Medulla oblongata (tissue), 1 donor: ENCODE measurements around the gene ZBTB17.
"Not testable (repeated sequence)": the region's sequence is repeated elsewhere in the genome, so short reads cannot be mapped to it uniquely, and the experiment has no call there.

ENCODE experiments used
- DNase-seq: peaks from one replicate; pipeline ENCODE4 v3.0.0-alpha.2; 2015; ENCODE audit errors: extremely low spot score

ZBTB17 gene

GRCh38 chr1:15988856-15989736, 13.2 kb upstream of the ZBTB17 start:
- no peak for DNase-seq

- no peak for DNase-seq
Observed at GRCh38 chr1:15985611-15986297, 9.9 kb upstream of the ZBTB17 start.

GRCh38 chr1:15983275-15983674, 7.4 kb upstream of the ZBTB17 start:
- DNase-seq, result no peak

- no peak for DNase-seq
Observed at GRCh38 chr1:15981679-15982078, 5.8 kb upstream of the ZBTB17 start.

GRCh38 chr1:15977947-15978346, 2.0 kb upstream of the ZBTB17 start:
- not testable (repeated sequence) for DNase-seq

GRCh38 chr1:15975358-15975804, 520 bp downstream of the ZBTB17 start:
- DNase-seq, result peak; percentile 48

- no peak for DNase-seq
Observed at GRCh38 chr1:15974855-15975254, 1.0 kb downstream of the ZBTB17 start.

GRCh38 chr1:15973772-15974171, 2.1 kb downstream of the ZBTB17 start:
- DNase-seq, result no peak

GRCh38 chr1:15972409-15972808, 3.5 kb downstream of the ZBTB17 start:
- DNase-seq, result no peak

GRCh38 chr1:15970911-15971310, 5.0 kb downstream of the ZBTB17 start:
- no peak for DNase-seq

GRCh38 chr1:15969321-15969880, 6.5 kb downstream of the ZBTB17 start:
- DNase-seq, result no peak

- DNase-seq, result peak; percentile 47
Observed at GRCh38 chr1:15968172-15968571, 7.7 kb downstream of the ZBTB17 start.

- DNase-seq, result no peak
Observed at GRCh38 chr1:15966956-15967344, 9.0 kb downstream of the ZBTB17 start.

- peak; percentile 71 for DNase-seq
Observed at GRCh38 chr1:15966081-15966955, 9.6 kb downstream of the ZBTB17 start.

- peak; percentile 92 for DNase-seq
Observed at GRCh38 chr1:15965228-15965767, 10.6 kb downstream of the ZBTB17 start.

GRCh38 chr1:15963968-15964648, 11.8 kb downstream of the ZBTB17 start:
- DNase-seq, result no peak

- DNase-seq, result no peak
Observed at GRCh38 chr1:15963363-15963967, 12.4 kb downstream of the ZBTB17 start.

- DNase-seq, result no peak
Observed at GRCh38 chr1:15962671-15963362, 13.1 kb downstream of the ZBTB17 start.

- no peak for DNase-seq
Observed at GRCh38 chr1:15962176-15962575, 13.7 kb downstream of the ZBTB17 start.

GRCh38 chr1:15961492-15961891, 14.4 kb downstream of the ZBTB17 start:
- no peak for DNase-seq
